HG02973 (cell line): Measurements from ENCODE around the gene PCNT.
"Not testable (repeated sequence)": the region's sequence is repeated elsewhere in the genome, so short reads cannot be mapped to it uniquely, and the experiment has no call there.

Experiments used
- ATAC-seq: cut with Tn5 transposase; IDR thresholded peaks from one replicate; pipeline ENCODE4 v1.9.1; 2021; ENCODE audit warnings: moderate library complexity; ENCODE audit not compliant: unreplicated experiment

PCNT gene

DNA sequence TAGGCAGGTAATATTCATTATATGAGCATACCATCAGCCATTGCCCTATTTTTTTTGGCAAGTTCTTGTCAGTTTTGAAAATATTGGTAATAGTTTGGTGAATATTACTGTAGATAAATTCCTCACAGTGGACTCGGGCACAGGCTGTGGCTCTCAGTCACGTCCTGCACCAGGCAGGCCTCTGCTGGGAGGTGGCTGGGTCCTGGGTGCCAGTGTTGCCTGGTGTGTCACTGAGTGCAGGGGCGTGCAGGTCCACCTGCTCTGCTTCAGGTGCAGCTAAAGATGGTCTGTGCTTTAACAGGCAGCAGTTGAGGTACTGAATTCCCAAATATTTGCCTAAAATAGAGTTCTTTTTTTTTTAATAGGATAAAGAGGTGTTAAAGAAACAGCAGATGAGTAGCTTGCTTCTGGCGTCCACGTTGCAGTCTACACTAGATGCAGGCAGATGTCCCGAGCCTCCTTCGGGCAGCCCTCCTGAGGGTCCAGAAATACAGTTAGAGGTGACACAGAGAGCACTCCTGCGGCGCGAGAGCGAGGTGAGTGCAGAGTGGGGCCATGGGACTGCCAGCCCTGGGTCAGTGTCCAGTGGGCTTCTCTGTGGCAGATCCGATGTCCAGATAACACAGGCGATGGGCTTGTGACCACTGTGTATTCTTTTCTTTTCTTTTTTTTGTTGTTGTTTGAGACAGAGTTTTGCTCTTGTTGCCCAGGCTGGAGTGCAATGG lies 77.4 kb downstream of the PCNT start:
- ATAC-seq = no peak

DNA sequence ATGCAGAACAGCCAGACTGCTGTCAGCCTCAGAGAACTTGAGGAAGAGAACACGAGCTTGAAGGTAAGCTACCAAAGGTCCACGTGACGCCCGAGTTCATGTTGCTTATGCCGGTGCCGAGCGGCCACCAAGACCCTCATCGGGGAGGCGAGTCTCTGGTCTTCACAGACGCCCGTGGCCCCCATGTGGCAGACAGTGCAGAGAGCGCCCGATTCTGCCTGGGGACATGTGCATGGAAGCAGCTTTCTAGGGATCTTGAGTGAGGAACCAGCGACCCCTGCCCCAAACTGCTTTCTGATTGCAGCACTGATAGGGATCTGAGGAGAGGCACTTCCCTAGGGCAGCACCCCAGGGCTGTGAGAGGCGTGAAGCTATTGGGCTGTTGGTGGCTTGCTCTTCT lies 78.5 kb downstream of the PCNT start:
- ATAC-seq = no peak

DNA sequence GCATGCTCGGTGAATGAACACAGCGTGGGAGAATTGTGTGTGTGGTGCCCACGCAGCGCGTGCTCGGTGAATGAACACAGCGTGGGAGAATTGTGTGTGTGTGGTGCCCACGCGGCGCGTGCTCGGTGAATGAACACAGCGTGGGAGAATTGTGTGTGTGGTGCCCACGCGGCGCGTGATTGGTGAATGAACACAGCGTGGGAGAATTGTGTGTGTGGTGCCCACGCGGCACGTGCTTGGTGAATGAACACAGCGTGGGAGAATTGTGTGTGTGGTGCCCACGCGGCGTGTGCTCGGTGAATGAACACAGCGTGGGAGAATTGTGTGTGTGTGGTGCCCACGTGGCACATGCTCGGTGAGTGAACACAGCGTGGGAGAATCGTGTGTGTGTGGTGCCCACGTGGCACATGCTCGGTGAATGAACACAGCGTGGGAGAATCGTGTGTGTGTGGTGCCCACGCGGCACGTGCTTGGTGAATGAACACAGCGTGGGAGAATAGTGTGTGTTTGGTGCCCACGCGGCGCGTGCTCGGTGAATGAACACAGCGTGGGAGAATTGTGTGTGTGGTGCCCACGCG lies 79.4 kb downstream of the PCNT start:
- ATAC-seq = not testable (repeated sequence)

DNA sequence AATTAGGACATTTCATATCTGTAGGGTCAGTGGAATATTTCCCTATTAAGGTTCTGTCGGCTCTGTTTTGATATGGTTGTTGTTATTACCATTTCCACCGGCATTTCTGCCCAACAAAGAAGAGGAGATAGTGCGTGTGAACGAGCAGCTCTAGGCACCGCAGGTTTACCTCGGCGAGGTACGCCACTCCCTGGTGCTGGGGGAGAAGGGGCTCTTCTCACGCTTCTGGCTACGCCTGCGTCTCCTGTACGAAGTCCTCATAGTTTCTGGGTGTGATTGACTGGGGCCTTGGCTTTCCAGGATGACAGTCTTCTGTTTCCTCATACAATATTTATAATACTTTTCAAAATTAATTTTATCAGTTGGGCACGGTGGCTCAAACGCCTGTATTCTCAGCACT lies 80.3 kb downstream of the PCNT start:
- ATAC-seq = no peak

DNA sequence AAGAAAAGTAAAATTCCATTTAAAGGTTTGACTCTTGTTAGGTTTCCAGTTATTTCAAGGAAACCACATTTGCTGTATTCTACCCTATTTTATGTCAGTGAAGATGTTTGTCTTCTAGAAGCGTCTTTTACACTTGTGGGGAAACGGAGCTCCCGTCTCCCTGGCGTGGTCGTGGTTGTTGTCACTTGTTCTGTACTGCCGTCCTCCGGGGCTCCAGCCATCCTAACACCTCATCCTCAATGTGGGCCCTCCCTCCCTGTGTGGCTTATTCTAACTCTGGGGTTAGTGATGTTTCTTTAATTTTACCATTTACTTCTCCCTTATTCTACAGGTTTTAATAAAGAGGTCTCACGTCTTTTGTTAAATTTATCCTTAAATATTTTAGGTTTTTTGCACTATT lies 82.0 kb downstream of the PCNT start:
- ATAC-seq = no peak

DNA sequence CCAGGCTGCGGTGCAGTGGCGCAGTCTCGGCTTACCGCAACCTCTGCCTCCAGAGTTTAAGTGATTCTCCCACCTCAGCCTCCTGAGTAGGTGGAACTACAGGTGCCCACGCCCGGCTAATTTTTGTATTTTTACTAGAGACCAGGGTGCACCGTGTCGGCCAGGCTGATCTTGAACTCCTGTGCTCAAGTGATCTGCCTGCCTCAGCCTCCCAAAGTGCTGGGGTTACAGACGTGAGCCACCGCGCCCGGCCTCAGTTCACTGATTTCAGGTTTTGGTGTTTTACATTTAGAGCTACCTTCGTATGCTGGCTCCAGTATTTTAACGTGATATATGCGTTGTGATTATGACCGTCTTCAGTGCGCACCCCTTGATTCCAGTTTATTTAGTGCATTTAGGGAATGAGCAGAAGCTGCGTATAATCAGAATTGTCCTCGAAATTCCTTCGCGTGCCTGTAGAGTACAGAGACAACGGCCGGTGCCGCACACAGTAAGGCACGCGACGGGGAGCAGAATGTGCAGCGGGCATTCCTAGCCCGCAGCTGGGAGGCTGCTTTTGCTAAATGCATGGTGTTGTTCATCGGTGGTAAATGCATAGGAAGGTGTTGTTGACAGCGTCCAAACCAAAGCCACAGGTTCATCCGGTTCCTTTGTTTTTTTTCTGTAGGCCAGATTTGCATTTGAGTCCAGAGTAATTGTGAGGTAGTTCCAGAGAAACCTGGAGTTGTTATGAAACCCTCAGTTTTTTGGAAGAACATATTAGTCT lies 85.9 kb downstream of the PCNT start:
- ATAC-seq = no peak

DNA sequence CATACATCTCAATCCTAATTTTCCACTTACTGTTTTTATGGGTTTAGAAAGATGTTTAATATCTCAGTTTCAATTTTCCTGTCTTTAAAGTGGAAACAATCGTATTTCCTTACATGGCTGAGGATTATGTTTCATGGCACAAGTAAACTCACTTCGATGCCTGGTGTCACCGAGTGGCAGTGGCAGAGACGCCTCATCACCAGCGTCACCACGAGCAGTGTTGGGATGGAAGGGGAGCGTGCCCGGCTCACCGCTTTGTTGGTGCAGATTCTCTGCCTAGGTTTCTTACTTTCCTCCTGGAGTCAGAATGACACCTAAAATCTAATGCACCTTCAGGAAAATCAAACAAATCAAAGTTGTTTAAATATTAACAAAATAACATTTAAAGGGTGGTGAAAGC lies 86.6 kb downstream of the PCNT start:
- no peak for ATAC-seq

DNA sequence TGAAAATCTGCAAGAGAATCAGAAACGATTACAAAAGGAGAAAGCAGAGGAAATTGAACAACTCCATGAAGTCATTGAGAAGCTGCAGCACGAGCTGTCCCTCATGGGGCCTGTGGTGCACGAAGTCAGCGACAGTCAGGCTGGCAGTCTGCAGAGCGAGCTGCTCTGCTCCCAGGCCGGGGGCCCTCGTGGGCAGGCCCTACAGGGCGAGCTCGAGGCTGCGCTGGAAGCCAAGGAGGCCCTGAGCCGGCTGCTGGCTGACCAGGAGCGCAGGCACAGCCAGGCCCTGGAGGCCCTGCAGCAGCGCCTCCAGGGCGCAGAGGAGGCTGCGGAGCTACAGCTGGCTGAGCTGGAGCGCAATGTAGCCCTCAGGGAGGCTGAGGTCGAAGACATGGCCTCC lies 87.3 kb downstream of the PCNT start:
- ATAC-seq = no peak

DNA sequence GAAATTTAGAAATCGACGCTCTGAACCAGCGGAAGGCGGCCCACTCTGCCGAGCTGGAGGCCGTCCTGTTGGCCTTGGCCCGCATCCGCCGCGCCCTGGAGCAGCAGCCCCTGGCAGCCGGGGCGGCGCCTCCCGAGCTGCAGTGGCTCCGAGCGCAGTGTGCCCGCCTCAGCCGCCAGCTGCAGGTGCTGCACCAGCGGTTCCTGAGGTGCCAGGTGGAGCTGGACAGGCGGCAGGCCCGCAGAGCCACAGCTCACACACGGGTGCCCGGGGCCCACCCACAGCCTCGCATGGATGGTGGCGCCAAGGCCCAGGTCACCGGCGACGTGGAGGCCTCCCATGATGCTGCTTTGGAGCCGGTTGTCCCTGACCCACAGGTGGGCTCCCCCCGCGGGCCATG lies 87.7 kb downstream of the PCNT start:
- no peak for ATAC-seq

DNA sequence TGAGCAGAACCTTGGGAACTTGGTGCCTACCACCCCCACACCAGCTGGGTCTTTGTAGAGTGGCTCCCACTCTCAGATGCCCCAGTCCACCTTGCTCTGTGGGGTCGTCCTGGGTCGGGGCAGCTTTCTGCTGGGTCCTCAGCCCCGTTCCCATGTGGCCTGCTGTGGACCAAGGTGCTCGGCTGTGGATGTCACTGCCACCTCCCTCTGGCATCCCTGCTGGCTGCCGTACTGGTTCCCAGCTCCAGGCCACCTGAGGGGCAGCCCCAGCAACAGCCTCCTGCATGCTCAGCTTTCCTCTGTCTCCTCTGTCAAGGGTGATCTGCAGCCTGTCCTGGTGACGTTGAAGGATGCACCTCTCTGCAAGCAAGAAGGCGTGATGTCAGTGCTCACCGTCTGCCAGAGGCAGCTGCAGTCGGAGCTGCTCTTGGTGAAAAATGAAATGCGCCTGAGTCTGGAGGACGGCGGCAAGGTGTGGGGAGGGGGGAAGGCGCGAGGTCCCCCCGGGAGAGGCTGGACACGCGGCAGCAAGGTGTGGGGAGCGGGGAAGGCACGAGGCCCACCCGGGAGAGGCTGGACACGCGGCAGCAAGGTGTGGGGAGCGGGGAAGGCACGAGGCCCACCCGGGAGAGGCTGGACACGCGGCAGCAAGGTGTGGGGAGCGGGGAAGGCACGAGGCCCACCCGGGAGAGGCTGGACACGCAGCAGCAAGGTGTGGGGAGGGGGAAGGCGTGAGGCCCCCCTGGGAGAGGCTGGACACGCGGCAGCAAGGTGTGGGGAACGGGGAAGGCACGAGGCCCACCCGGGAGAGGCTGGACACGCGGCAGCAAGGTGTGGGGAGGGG lies 88.8 kb downstream of the PCNT start:
- ATAC-seq = no peak

DNA sequence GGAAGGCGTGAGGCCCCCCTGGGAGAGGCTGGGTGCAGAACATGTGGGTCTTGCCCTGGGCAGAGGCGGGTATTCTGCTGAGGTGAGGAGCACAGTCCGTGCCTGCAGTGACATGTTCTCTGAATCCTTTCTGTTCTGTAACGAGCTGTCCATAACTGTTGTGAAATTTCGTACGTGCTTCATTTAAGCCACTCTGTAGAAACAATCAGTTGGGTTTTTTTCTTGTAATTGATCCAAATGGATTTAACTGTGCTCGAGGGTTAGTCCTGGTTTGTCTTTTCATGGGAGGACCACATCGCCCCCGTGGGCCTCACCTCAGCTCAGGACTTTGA lies 89.4 kb downstream of the PCNT start:
- no peak for ATAC-seq

DNA sequence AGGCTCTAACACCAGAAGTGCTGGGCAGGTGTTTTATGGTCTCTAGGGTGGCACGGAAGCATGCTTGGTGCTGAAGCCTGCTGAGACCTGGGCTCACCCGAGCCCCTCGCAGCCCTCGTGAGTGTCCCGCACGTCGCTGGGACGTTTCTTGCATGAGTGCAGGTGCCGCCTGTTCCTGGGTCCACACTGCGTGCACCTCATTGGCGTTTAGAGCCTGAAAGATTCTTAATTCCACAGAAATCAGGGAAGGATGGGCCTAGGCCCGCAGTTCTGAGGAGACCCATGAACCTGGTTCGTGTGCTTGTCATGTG lies 91.0 kb downstream of the PCNT start:
- no peak for ATAC-seq

DNA sequence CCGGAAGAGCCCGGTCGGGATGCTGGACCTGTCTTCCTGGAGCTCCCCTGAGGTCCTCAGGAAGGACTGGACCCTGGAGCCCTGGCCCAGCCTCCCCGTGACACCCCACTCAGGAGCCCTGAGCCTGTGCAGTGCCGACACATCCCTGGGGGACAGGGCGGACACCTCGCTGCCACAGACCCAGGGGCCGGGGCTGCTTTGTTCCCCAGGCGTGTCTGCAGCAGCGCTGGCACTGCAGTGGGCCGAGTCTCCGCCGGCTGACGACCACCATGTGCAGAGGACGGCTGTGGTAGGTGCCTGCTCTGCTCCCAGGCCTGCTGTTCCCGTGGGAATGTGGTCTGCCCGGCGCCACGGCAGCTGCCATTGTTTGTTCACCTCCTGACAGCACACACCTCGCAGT lies 92.6 kb downstream of the PCNT start:
- ATAC-seq = no peak

DNA sequence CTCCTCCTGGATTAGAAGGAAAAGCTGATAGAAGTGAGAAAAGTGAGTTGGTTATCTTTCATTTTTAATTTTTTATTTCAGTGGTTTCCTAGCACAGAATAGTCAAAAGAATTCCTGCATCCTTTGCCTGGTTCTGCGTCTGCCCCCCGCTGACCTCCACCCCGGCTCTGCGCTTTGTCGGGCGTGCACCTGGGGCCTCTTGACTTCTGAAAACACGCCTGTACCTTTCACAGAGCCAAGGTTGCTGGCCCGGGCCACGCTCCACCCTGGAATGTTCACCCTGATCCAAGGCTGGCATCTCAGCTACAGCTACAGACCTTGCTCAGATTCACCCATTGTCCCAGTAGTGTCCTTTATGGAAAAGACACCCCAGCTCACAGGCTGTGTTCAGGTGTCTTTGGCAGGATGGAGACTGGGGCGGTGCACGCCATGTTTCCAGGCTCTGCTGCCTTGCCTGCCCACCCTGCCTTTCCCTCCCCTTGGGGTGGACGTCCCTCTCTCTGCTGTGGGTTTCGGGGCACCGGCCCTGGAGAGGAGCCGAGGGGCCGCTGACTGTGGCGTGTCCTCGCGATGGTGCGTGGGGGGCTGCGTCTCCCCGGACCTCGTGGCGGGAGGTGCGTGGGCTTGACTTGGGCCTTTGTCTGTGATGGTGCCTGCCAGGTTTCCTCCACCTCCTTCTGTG lies 94.5 kb downstream of the PCNT start:
- ATAC-seq = no peak

DNA sequence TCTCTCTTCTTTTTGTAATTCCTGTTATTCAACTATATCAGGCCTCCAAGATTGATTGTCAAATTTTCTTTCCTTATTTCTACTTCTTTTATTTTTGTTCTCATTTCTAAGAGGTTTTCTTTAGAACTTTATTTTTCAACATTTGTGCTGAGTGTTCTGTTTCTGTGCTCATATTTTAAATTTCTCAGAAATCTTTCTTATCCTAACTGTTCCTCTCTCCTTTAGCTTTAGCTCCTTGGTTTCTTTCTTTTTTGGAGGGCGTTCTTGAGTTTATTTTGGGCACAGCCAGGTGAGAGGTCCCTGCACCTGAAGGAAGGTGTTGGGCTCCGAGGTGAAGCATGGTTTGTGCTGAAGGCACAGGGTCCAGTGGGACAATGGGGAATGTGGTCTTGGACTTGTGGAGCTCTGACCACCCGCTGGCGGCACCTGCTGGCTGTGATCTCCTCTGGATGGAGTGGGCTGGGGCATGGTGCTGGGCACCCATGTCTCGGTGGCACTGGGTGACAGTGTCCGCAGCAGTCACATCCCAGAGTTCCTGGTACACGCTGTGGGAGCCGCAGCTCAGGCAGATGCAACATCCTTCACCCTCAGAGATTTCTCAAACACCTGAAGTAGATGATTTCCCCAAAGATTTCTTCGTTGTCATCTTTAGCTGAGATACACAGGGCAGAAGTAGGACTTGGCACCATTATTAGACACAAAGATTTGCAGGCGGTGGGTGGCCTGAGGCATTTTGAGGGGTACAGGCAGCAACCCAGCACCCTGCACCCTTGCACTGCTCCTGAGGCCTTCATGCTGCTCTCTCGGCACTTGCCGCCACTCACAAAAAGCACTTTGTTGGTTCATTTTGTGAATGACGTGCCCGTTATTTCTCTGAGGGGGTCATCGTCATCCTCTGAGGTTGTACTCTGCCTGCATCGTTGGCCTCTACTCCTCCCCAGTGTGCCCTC lies 96.6 kb downstream of the PCNT start:
- no peak for ATAC-seq

DNA sequence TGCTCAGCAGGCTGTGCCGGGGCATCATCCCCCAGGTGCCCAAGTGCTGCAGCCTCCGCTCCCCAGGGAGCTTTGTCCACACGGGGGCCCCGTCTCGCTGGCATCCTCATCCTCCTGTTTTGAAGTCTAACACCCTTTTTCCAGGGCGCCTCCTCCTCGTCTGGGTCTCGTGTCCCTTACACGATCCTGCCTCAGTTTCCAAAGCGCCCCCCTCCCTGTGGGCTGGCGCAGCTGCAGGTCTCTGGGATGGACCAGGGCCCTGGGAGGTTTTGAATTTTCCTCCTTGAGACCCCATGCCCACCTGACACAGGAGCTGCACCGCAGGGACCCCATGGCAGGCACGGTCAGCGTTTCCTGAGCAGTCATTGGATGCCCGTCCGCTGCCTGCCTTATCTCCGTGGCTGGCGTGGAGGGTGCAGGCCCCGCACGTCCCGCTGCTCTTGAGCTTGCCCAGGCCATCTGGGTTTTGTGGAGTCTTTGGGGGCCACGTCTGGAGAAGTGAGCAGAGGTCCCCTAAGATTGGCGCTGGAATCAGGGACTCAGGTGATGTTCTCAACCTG lies 97.3 kb downstream of the PCNT start:
- ATAC-seq = no peak

DNA sequence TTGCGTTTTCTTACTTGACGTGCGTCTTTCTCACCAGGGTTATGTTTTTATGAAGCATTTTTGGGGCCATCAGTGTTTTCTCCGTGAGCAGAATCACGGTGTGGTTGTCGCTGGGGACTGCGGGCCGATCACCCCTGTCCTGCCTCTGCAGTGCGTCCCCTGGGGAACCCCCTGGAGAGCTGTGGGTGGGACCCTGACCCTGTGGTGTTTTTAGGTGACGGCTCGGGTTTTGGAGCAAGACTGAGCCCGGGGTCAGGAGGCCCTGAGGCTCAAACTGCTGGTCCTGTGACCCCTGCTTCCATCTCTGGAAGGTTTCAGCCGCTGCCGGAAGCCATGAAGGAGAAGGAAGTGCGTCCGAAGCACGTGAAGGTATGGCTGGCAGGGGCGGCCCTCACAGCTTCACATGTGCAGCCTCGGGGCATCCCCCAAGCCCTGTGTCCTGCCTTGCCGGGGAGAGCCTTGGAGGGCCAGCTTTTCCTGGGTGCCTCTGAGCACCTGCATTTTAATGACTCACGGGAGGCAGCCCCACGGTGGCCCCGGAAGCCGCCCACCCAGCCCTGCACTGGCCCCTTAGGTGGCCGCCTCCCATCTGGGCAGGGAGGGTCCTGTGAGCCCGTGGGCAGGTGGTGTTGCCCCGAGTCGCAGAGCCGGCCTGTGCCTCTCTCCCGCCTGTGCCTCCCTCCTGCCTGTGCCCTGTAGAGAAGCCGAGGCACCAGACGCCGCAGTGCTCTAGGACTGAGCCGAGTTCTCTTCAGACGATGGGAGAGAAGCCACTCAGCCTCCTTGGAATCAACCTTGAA lies 98.0 kb downstream of the PCNT start:
- no peak for ATAC-seq

DNA sequence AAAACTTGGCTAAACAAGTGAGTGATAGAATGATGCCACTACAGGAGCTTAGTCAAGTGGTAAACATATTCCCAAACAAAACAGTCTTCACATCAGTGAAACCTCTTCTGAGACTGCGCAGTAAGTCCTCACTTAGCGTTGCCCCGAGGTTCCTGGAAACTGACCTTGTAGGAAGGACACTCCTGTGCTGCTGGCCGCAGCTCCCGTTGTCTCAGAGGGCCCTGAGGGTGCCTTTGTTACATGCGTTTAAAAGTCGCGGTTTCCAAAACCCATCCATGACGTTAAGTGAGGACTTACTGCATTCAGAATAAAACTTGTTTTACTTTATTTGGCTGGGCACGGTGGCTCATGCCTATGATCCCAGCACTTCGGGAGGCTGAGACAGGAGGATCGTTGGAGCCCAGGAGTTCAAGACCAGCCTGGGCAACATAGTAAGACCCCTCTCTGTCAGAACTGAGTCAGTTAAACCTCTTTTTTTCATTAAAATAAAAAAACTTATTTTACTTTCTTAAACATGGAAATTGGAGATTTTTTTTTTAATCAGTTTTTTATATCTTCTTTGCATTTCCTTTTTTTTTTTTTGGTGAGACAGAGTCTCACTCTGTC lies 98.8 kb downstream of the PCNT start:
- no peak for ATAC-seq
